Gastroesophageal sphincter (tissue), 3 donors: Measurements from ENCODE around the gene KRT25.

Experiments used
- CTCF ChIP-seq, 4 experiments: fragments of 200-600 bp in 2 of 4; fragments of 450-650 bp in 2 of 4; sonication (generic) in 1 of 4; IDR thresholded peaks; one replicate each; pipeline ENCODE4 v1.5.1; 2017 to 2019; ENCODE audit warnings: antibody characterized with exemption in 4 of 4, mild to moderate bottlenecking in 2 of 4, moderate library complexity in 2 of 4
- EP300 ChIP-seq: sonication (generic); formaldehyde crosslinking; IDR thresholded peaks from one replicate; pipeline ENCODE4 v1.6.1; 2017; ENCODE audit warnings: antibody characterized with exemption, mild to moderate bottlenecking

DNA sequence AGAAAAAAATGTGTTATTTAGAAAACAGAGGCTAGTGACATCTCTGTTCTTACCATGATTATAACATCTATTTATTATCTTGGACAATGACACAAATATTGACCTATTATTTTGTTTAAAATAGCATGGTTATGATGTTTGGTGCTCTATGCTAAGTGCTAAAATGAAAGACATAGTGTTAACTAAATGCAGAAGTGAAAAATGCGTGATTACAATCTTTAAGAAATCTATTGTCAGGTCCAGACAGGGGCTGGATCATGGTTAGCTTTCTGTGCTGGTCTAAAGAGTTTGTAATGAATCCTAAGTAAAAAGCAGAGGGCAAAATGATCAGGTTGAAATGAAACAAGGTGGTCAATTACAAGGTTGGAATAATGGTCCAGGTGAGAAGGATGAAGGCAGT lies 45.2 kb upstream of the KRT25 start:
- TF ChIP-seq CTCF (IDR thresholded peaks at IDR 0.05) (no peak), EP300 (no peak)
